BLaER1 (cell line): Measurements from ENCODE around the gene ING3.

Experiments used
- H3K27ac ChIP-seq: shearing (Covaris generic); formaldehyde crosslinking; 2 replicates; pipeline ENCODE4 v1.8.1; 2022
- H3K27me3 ChIP-seq: shearing (Covaris generic); formaldehyde crosslinking; 2 replicates; pipeline ENCODE4 v1.8.1; 2022
- H3K36me3 ChIP-seq: shearing (Covaris generic); formaldehyde crosslinking; 2 replicates; pipeline ENCODE4 v1.8.1; 2022
- H3K4me1 ChIP-seq: shearing (Covaris generic); formaldehyde crosslinking; 2 replicates; pipeline ENCODE4 v1.8.1; 2022
- H3K4me2 ChIP-seq: shearing (Covaris generic); formaldehyde crosslinking; 2 replicates; pipeline ENCODE4 v1.8.1; 2022
- H3K4me3 ChIP-seq: shearing (Covaris generic); formaldehyde crosslinking; 2 replicates; pipeline ENCODE4 v1.8.1; 2022
- H3K9ac ChIP-seq: shearing (Covaris generic); formaldehyde crosslinking; 2 replicates; pipeline ENCODE4 v1.8.1; 2022
- H3K9me3 ChIP-seq: shearing (Covaris generic); formaldehyde crosslinking; 2 replicates; pipeline ENCODE4 v1.8.1; 2022
- H4K20me1 ChIP-seq: shearing (Covaris generic); formaldehyde crosslinking; 2 replicates; pipeline ENCODE4 v1.8.1; 2022
- Cebpa-rat ChIP-seq: shearing (Covaris generic); IDR thresholded peaks from 2 replicates; pipeline ENCODE4 v1.8.1; 2022

Gene ING3

DNA sequence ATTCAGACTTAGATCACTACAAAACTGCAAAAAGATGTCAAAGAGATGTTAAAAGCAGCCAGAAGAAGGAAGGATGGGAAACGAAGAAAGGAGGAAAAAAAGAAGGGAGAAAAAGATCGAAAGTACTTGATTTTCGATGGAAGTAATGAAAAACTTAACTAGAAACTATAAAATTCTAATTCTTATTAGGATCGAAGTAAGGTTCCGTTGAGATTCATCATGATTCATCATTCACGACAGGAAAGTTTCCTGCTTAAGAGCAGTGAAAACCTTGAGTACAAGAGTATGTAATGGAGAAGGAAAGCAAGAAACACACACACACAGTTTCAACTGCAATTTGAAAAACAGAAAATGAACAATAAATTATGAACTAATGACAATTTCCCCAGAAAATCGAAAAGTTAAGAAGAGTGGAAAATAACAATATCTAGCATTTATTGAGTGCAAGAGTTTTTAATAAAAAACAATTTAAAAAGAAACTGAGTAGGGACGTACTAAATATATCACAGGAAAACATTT, 1.1 kb upstream of the ING3 start:
- H3K4me3 ChIP-seq = peak overlapping the region; percentile 76
- no peaks in the 10 kb centered on the region for H3K27me3 ChIP-seq
- no peak for TF ChIP-seq Cebpa-rat
- H3K36me3 ChIP-seq = peaks cover 10% of the 10 kb centered on the region
- peaks cover 25% of the 10 kb centered on the region for H3K4me1 ChIP-seq
- H3K4me2 ChIP-seq = peak overlapping the region; percentile 81
- H3K27ac ChIP-seq = no peak overlapping the region
- H3K9ac ChIP-seq = no peak overlapping the region
- no peaks in the 10 kb centered on the region for H3K9me3 ChIP-seq
- H4K20me1 ChIP-seq = peaks cover 18% of the 10 kb centered on the region

DNA sequence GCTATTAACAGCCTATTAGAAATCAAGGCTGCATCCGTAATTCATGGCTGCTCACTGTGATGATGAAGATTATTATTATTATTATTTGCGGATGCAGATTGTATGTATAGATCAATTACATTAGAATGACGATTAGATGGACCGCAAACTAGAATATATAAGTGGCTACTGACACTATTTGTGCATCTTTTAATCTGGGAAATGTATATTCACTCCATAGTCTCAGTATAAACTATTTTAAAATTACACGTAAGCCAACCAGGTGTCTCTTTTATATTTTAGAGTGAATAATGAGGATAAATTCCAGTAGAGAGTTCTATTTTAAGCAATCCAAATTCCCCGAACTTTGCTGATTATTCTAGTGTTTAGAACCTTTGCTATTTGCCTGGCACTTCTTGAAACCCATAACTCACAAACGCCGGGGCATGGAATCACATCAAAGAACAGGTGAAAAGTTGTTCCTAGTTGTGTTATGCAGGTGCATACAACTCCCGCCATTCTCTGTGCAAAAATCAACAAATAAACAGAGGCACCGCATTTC, 509 bp upstream of the ING3 start:
- H3K27me3 ChIP-seq = no peaks in the 10 kb centered on the region
- peak overlapping the region; percentile 76 for H3K4me3 ChIP-seq
- peaks cover 25% of the 10 kb centered on the region for H3K4me1 ChIP-seq
- peaks cover 20% of the 10 kb centered on the region for H4K20me1 ChIP-seq
- peaks cover 14% of the 10 kb centered on the region for H3K36me3 ChIP-seq
- peak overlapping the region; percentile 96 for H3K9ac ChIP-seq
- H3K27ac ChIP-seq = peak overlapping the region; percentile 98; the same call in 1 of the 2 replicates
- peak overlapping the region; percentile 81 for H3K4me2 ChIP-seq
- no peaks in the 10 kb centered on the region for H3K9me3 ChIP-seq
- no peak for TF ChIP-seq Cebpa-rat

DNA sequence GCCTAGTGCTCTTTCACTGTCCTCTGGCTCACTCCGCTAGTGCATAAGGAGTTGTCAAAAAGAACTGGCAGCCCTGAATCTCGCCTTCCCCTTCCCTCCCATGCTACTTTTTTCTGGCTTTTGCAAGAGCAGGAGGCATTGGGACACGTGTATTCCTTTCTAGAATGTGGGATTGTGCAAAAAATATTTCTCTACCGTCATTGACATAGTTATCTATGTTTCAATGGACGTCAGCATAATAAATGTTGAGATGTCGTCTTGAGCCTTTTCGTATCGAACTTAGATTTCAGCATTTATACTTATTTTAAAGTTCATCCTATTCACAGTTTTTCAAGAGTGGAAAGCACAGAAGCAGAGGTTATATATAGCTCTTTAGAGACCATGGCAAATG, 727 bp downstream of the ING3 start:
- H3K36me3 ChIP-seq = peaks cover 26% of the 10 kb centered on the region
- peak overlapping the region; percentile 84 for H3K4me2 ChIP-seq
- H3K9me3 ChIP-seq = no peaks in the 10 kb centered on the region
- H3K27me3 ChIP-seq = no peaks in the 10 kb centered on the region
- H3K4me3 ChIP-seq = peak overlapping the region; percentile 76
- no peak for TF ChIP-seq Cebpa-rat
- peak overlapping the region; percentile 98 for H3K27ac ChIP-seq
- peak overlapping the region; percentile 96 for H3K9ac ChIP-seq
- peaks cover 25% of the 10 kb centered on the region for H3K4me1 ChIP-seq
- H4K20me1 ChIP-seq = peaks cover 22% of the 10 kb centered on the region

DNA sequence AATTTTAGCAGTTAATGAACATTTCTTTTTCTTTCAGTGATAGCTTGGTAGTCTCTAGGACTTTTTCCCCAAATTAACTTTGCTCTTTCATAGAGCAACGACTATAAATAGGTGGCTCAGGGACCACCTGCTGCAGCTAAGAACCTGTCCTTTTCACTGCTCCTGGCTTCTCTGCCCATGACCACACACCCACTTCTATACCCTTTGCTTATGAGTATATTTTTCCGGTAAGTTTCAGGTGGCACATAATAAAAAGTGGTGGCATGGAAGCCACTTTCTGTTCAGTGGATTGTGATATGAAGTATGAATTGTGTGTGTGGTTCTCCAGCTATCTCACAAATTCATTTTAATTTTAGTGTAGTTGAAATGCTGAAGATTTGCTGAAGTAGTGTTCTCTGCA, 1.2 kb downstream of the ING3 start:
- Histone ChIP-seq H3K36me3 (peaks cover 31% of the 10 kb centered on the region), H3K4me2 (peak overlapping the region; percentile 84), H3K4me3 (peak overlapping the region; percentile 76), H3K27ac (no peak overlapping the region), H3K9me3 (no peaks in the 10 kb centered on the region), H3K4me1 (peaks cover 25% of the 10 kb centered on the region), H3K27me3 (no peaks in the 10 kb centered on the region), H4K20me1 (peaks cover 22% of the 10 kb centered on the region), H3K9ac (peak overlapping the region; percentile 96)
- TF ChIP-seq Cebpa-rat = no peak

DNA sequence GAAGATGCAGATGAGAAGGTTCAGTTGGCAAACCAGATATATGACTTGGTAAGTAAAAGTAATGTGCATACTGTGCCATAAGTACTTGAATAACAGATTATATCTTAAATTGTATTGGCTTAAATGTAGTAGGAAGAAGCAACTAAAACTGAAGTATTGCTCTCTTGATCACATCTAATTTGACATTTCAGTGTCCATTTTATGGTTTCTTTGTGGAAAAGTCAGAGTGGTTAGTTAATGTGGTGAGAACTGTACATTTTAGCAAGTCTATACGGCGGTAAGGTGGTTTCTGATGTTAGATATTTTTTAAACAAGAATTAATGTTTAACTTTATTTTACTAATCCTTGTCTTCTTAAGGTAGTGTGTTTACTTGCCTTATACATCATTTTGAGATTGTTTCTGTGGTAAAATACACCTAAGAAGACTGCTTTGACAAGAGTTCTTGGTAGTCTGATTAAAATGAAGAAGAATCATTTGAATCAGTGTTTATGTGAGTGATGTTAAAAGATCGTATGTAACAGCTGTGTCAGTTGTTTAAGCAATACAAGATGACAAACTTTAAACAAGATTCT, 5.1 kb downstream of the ING3 start:
- H3K4me3 ChIP-seq = no peak overlapping the region
- peaks cover 15% of the 10 kb centered on the region for H3K4me1 ChIP-seq
- H3K4me2 ChIP-seq = no peak overlapping the region
- no peak for TF ChIP-seq Cebpa-rat
- no peak overlapping the region for H3K27ac ChIP-seq
- H4K20me1 ChIP-seq = peaks cover 22% of the 10 kb centered on the region
- no peaks in the 10 kb centered on the region for H3K9me3 ChIP-seq
- H3K36me3 ChIP-seq = peaks cover 50% of the 10 kb centered on the region
- H3K27me3 ChIP-seq = no peaks in the 10 kb centered on the region
- no peak overlapping the region for H3K9ac ChIP-seq

DNA sequence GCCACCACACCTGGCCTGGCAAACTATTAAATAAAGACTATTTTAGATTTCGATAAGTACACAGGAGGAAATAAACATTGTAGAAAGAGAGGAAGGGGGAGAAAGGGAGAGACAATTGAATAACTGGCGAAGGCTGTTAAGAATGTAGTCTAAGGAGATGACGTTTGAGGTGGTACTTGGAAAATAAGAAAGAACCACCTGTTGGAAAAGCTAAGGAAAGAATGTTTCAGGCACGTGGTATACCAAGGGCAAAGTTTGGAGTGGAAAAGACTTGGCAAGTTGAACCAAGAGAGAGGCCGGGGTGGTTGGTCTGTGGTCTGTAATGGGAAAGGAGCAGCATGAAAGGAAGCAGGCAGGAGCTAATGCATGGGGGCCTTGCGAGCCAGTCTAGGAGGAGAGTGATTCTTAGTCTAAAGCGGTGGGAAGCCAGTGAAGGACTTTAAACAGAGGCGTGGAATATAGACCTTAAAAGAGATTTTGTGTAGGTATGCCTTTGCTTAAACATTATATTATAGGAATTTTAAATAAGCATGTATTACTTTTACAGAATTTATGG, 9.4 kb downstream of the ING3 start:
- no peak overlapping the region for H3K4me3 ChIP-seq
- no peak overlapping the region for H3K9ac ChIP-seq
- no peak overlapping the region for H3K27ac ChIP-seq
- H3K4me1 ChIP-seq = no peaks in the 10 kb centered on the region
- no peak overlapping the region for H3K4me2 ChIP-seq
- peaks cover 3% of the 10 kb centered on the region; the same call in 1 of the 2 replicates for H4K20me1 ChIP-seq
- peaks cover 46% of the 10 kb centered on the region for H3K36me3 ChIP-seq
- no peaks in the 10 kb centered on the region for H3K27me3 ChIP-seq
- H3K9me3 ChIP-seq = no peaks in the 10 kb centered on the region
- no peak for TF ChIP-seq Cebpa-rat

DNA sequence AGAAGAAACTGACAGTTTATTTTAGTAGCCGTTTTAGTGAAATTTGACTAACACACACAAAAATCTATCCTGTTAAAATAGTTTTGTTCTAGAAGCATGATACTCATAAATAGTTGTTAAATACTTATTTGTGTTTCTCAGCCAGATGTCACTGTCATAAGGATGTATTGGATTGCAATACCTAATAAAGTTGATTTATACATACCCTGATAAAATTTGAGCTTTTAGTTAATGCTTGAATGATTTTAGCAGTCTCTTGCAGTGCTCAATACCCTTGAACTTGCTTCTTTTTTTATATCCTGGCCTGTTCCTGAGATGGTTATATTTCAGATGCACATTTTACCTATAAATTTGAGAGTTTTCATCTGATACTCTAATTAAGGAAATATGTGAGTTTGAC, 10.1 kb downstream of the ING3 start:
- no peak for TF ChIP-seq Cebpa-rat
- Histone ChIP-seq H3K4me3 (no peak overlapping the region), H3K4me2 (no peak overlapping the region), H3K27ac (no peak overlapping the region), H3K9me3 (no peaks in the 10 kb centered on the region), H3K9ac (no peak overlapping the region), H3K27me3 (no peaks in the 10 kb centered on the region), H4K20me1 (no peaks in the 10 kb centered on the region), H3K4me1 (no peaks in the 10 kb centered on the region), H3K36me3 (peaks cover 46% of the 10 kb centered on the region)

DNA sequence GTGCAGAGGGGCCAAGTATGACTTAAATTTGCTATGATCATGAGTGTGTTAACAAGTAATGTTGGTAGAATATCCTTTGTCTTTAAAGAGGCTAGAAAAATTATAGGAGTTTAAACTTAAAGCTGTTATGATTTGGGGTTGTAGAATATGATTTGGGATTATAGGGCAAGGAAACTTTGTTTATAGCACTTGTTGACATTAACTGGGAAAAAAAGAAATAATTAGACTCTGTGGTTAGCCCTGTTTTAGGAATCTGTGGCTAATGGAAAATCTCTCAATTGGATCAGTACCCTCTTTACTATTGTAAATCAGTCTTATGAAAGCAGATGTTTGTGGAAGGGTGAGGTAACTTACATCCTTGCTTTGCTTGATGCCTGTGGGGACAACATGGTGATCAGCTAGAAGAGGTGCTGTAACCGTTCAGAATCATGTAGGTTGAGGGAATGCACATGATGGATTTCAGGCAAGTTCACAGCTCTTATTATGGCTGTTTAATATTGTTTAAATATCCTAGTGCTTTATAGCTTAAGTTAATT, 11.1 kb downstream of the ING3 start:
- no peak for TF ChIP-seq Cebpa-rat
- Histone ChIP-seq H3K27me3 (no peaks in the 10 kb centered on the region), H4K20me1 (no peaks in the 10 kb centered on the region)

DNA sequence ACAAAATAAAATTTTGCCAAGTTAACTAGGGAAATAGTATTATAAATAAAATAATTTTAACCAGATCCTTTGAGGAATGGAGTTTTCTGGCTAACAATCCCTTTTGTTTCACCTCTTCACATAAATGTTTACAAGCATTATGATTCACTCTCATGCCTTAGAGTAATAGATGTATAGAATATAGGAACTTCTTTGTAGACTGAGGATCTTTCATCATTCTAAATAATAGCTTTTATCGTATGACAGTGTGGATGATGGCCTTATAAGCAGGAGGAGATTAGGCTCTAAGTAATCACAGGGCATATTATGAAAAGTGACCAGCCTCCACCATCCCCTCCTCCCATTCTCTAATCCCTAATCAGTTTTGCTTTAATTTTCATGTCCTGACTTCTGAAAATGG, 13.5 kb downstream of the ING3 start:
- H3K4me1 ChIP-seq = no peaks in the 10 kb centered on the region
- no peaks in the 10 kb centered on the region for H4K20me1 ChIP-seq
- no peak overlapping the region for H3K27ac ChIP-seq
- H3K4me3 ChIP-seq = no peak overlapping the region
- H3K9me3 ChIP-seq = no peaks in the 10 kb centered on the region
- no peak overlapping the region for H3K4me2 ChIP-seq
- no peak overlapping the region for H3K9ac ChIP-seq
- no peak for TF ChIP-seq Cebpa-rat
- no peaks in the 10 kb centered on the region for H3K27me3 ChIP-seq
- peaks cover 53% of the 10 kb centered on the region for H3K36me3 ChIP-seq

More for the DNA sequence above, 11.1 kb downstream of the ING3 start:
- H3K4me3 ChIP-seq = no peak overlapping the region
- no peak overlapping the region for H3K4me2 ChIP-seq
- H3K9ac ChIP-seq = no peak overlapping the region
- H3K36me3 ChIP-seq = peaks cover 47% of the 10 kb centered on the region
- no peak overlapping the region for H3K27ac ChIP-seq
- no peaks in the 10 kb centered on the region for H3K4me1 ChIP-seq
- H3K9me3 ChIP-seq = no peaks in the 10 kb centered on the region

DNA sequence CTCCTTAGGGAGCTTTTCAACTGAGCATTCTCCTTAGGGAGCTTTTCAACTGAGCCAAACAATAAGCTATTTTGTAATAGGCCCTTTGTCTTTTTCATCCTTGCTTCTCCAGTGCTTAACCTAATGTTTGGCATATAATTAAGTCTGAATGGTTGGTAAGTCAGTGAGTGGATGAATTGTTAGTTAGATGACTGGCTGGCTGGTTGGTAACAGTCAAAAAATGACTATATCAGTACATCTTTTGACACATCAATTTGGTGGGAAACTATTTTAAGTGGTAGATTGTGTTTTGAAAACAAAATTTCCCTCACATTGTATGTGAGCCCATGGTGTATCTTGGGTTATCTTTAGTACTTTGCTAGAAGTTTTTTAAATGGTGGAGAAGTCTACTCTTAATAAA, 16.4 kb downstream of the ING3 start:
- H3K9me3 ChIP-seq = no peaks in the 10 kb centered on the region
- H3K36me3 ChIP-seq = peaks cover 74% of the 10 kb centered on the region
- no peak for TF ChIP-seq Cebpa-rat
- no peak overlapping the region for H3K4me2 ChIP-seq
- no peak overlapping the region for H3K27ac ChIP-seq
- H3K27me3 ChIP-seq = no peaks in the 10 kb centered on the region
- no peak overlapping the region for H3K4me3 ChIP-seq
- no peaks in the 10 kb centered on the region for H4K20me1 ChIP-seq
- H3K9ac ChIP-seq = no peak overlapping the region
- no peaks in the 10 kb centered on the region for H3K4me1 ChIP-seq
